Measurements from ENCODE around the gene PTPRT.

The PTPRT gene

GRCh38 chr20:43016257-43016656 is 173.4 kb downstream of the PTPRT start:
- DNase-seq = no peak

GRCh38 chr20:43015566-43015965 is 174.1 kb downstream of the PTPRT start:
- no peak for DNase-seq

- DNase-seq = no peak
Observed at GRCh38 chr20:43014206-43014605, 175.5 kb downstream of the PTPRT start.

- no peak for DNase-seq
Observed at GRCh38 chr20:43011491-43011890, 178.2 kb downstream of the PTPRT start.

- no peak for DNase-seq
Observed at GRCh38 chr20:43009532-43009931, 180.2 kb downstream of the PTPRT start.

- DNase-seq = no peak
Observed at GRCh38 chr20:43007525-43007924, 182.2 kb downstream of the PTPRT start.

- no peak for DNase-seq
Observed at GRCh38 chr20:43006651-43007375, 182.9 kb downstream of the PTPRT start.

- DNase-seq = no peak
Observed at GRCh38 chr20:43003318-43003944, 186.3 kb downstream of the PTPRT start.

GRCh38 chr20:42996141-42996540 is 193.6 kb downstream of the PTPRT start:
- DNase-seq = no peak

- DNase-seq = no peak
Observed at GRCh38 chr20:42988319-42988718, 201.4 kb downstream of the PTPRT start.

- DNase-seq = no peak
Observed at GRCh38 chr20:42987376-42988114, 202.2 kb downstream of the PTPRT start.

- DNase-seq = no peak
Observed at GRCh38 chr20:42986143-42986773, 203.4 kb downstream of the PTPRT start.

- DNase-seq = no peak
Observed at GRCh38 chr20:42985628-42986027, 204.1 kb downstream of the PTPRT start.

- DNase-seq = no peak
Observed at GRCh38 chr20:42982218-42982617, 207.5 kb downstream of the PTPRT start.

- DNase-seq = no peak
Observed at GRCh38 chr20:42981253-42981652, 208.5 kb downstream of the PTPRT start.

- no peak for DNase-seq
Observed at GRCh38 chr20:42979720-42980119, 210.0 kb downstream of the PTPRT start.

- no peak for DNase-seq
Observed at GRCh38 chr20:42978184-42978974, 211.3 kb downstream of the PTPRT start.

GRCh38 chr20:42975974-42976373 is 213.7 kb downstream of the PTPRT start:
- DNase-seq = no peak

GRCh38 chr20:42974347-42974746 is 215.4 kb downstream of the PTPRT start:
- no peak for DNase-seq

- DNase-seq = no peak
Observed at GRCh38 chr20:42972591-42972990, 217.1 kb downstream of the PTPRT start.

- DNase-seq = no peak
Observed at GRCh38 chr20:42968746-42969145, 221.0 kb downstream of the PTPRT start.

- no peak for DNase-seq
Observed at GRCh38 chr20:42963796-42964195, 225.9 kb downstream of the PTPRT start.

- no peak for DNase-seq
Observed at GRCh38 chr20:42961771-42962170, 227.9 kb downstream of the PTPRT start.
